HepG2 (cell line): ENCODE data around the gene BAHD1. TPM values are rescaled to one million over a fixed set of nuclear protein-coding genes. Genes with fewer than 3 reads are reported as not detected.
A peak's percentile ranks its signal among the peaks of the same experiment; 100 is the strongest.

Experiments
- CC2D1A ChIP-seq: sonication (generic); formaldehyde crosslinking; IDR thresholded peaks from 2 replicates; pipeline ENCODE4 v1.8.1; 2023; ENCODE audit warnings: mild to moderate bottlenecking, missing genetic modification reagents
- JUNB ChIP-seq: sonication (generic); formaldehyde crosslinking; IDR thresholded peaks from 2 replicates; pipeline ENCODE4 v1.8.0; 2022; ENCODE audit warnings: missing genetic modification reagents, mild to moderate bottlenecking, borderline replicate concordance
- MIER3 ChIP-seq: IDR thresholded peaks from 2 replicates; pipeline ENCODE4 v1.6.1; 2016; ENCODE audit warnings: missing compliant biosample characterization, borderline replicate concordance
- NFKBIZ ChIP-seq: IDR thresholded peaks from 2 replicates; pipeline ENCODE4 v1.6.1; 2018; ENCODE audit warnings: missing genetic modification reagents, missing compliant biosample characterization
- RCOR2 ChIP-seq: IDR thresholded peaks from 2 replicates; pipeline ENCODE4 v1.6.1; 2016; ENCODE audit warnings: missing biosample characterization, missing genetic modification reagents
- SPEN ChIP-seq: sonication (generic); formaldehyde crosslinking; IDR thresholded peaks from 2 replicates; pipeline ENCODE4 v1.5.1; 2020; ENCODE audit warnings: low read depth, mild to moderate bottlenecking, missing genetic modification reagents
- TBP ChIP-seq: sonication (generic); formaldehyde crosslinking; IDR thresholded peaks from 2 replicates; pipeline ENCODE4 v1.5.0; 2020; ENCODE audit warnings: missing genetic modification reagents
- TEAD3 ChIP-seq: optimal IDR thresholded peaks from 2 replicates; pipeline ENCODE3; 2016; ENCODE audit warnings: borderline replicate concordance
- ZBTB1 ChIP-seq: sonication (generic); formaldehyde crosslinking; IDR thresholded peaks from 2 replicates; pipeline ENCODE4 v1.4.0; 2020; ENCODE audit warnings: missing genetic modification reagents, borderline replicate concordance
- ZNF350 ChIP-seq: sonication (generic); formaldehyde crosslinking; IDR thresholded peaks from 2 replicates; pipeline ENCODE4 v1.4.0; 2020; ENCODE audit warnings: mild to moderate bottlenecking, low read depth, missing genetic modification reagents, borderline replicate concordance
- ZNF761 ChIP-seq: sonication (generic); formaldehyde crosslinking; conservative IDR thresholded peaks from 2 replicates; pipeline ENCODE4 v1.4.0; 2020; ENCODE audit warnings: mild to moderate bottlenecking, missing genetic modification reagents
- ZSCAN9 ChIP-seq: IDR thresholded peaks from 2 replicates; pipeline ENCODE4 v1.6.1; 2016; ENCODE audit warnings: borderline replicate concordance
- polyA plus RNA-seq, 8 experiments: library from polyadenylated mRNA; depleted of rRNA in 3 of 8; stranded (reverse) in 7 of 8; unstranded in 1 of 8; fragments of >200 nt; fragmentation: Illumina TruSeq in 4 of 8; extraction: Trizol in 4 of 8; gene quantifications; 2 replicates each; pipeline versions ENCODE4 v1.2.1 to v1.2.3, GENCODE V29; 2011 to 2016; ENCODE audit warnings: low read depth in 4 of 8, missing spikeins in 1 of 8, mixed read lengths in 1 of 8; ENCODE audit not compliant: insufficient read depth in 1 of 8
- total RNA-seq, 5 experiments: library from RNA; depleted of rRNA; stranded (reverse); fragments of >200 nt; fragmentation: Illumina TruSeq; extraction: Trizol; gene quantifications; 2 replicates each; pipeline ENCODE4 v1.2.3, GENCODE V29; 2016; ENCODE audit warnings: low read depth in 1 of 5
- TF ChIP-seq, protein P1 (sequence below): sonication (generic); formaldehyde crosslinking; IDR thresholded peaks from 2 replicates; pipeline ENCODE4 v1.4.0; 2020; ENCODE audit warnings: mild to moderate bottlenecking, missing genetic modification reagents
- TF ChIP-seq, protein P2 (sequence below): sonication (generic); formaldehyde crosslinking; IDR thresholded peaks from 2 replicates; pipeline ENCODE4 v1.4.0; 2020; ENCODE audit warnings: mild to moderate bottlenecking, missing genetic modification reagents, borderline replicate concordance
- TF ChIP-seq, protein P3 (sequence below): sonication (generic); formaldehyde crosslinking; IDR thresholded peaks from 2 replicates; pipeline ENCODE4 v1.5.0; 2020; ENCODE audit warnings: missing genetic modification reagents
- TF ChIP-seq, protein P4 (sequence below): sonication (generic); formaldehyde crosslinking; IDR thresholded peaks from 2 replicates; pipeline ENCODE4 v1.5.1; 2020; ENCODE audit warnings: mild to moderate bottlenecking, missing genetic modification reagents, moderate library complexity
- TF ChIP-seq, protein P5 (sequence below): sonication (generic); formaldehyde crosslinking; IDR thresholded peaks from 2 replicates; pipeline ENCODE4 v1.8.0; 2022; ENCODE audit warnings: missing genetic modification reagents, mild to moderate bottlenecking, inconsistent platforms, borderline replicate concordance
- TF ChIP-seq, protein P6 (sequence below): sonication (generic); formaldehyde crosslinking; IDR thresholded peaks from 2 replicates; pipeline ENCODE4 v1.4.0; 2020; ENCODE audit warnings: missing genetic modification reagents

Gene BAHD1
- total and polyA plus RNA-seq, 2 of the 13 experiments (the other 11 are each of a cell fraction or from before 2014, with no cell fraction given): 3.3 to 8.7 TPM

DNA sequence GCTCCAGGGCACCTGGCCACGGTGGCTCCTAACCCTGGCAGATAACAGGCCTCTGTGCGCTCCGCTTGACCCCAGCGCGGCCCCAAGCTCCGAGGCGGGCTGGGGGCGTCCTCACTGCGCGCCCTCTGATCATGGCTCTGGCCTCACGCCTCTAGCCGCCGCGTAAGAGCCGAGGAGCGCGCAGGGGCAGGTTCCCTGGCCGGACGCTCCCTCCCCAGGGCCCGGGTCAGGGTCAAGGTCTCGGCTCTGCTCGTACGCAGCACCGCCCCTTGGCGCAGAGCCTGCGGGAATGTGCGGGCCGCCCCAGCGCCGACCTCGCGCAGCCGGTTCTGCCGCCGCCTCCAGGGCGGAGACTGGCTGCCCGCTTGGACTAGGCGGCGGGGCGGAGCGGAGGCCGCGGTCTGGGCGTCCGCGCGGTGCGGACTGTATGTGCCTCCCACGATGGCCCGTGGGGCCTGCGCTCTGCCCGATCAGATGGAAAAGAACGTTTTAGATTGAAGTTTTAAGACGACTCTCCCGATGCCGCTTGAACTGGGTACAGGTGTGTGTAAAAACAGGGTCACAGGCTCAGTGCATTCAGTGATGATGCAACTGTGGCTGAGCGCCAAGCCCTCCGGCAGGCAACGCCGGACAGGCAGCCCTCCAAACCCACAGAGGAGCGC, 70.8 kb downstream of the BAHD1 start (continued):
- TF ChIP-seq, protein P1, sequence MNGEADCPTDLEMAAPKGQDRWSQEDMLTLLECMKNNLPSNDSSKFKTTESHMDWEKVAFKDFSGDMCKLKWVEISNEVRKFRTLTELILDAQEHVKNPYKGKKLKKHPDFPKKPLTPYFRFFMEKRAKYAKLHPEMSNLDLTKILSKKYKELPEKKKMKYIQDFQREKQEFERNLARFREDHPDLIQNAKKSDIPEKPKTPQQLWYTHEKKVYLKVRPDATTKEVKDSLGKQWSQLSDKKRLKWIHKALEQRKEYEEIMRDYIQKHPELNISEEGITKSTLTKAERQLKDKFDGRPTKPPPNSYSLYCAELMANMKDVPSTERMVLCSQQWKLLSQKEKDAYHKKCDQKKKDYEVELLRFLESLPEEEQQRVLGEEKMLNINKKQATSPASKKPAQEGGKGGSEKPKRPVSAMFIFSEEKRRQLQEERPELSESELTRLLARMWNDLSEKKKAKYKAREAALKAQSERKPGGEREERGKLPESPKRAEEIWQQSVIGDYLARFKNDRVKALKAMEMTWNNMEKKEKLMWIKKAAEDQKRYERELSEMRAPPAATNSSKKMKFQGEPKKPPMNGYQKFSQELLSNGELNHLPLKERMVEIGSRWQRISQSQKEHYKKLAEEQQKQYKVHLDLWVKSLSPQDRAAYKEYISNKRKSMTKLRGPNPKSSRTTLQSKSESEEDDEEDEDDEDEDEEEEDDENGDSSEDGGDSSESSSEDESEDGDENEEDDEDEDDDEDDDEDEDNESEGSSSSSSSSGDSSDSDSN (CRISPR knock-in tag): peak; percentile 99
- TF ChIP-seq MIER3 (peak; percentile 68; the same call in 1 of the 2 replicates), TEAD3 (peak; percentile 82), ZNF761 (CRISPR knock-in tag) (no peak), ZBTB1 (CRISPR knock-in tag) (peak; percentile 90; the same call in 1 of the 2 replicates), RCOR2 (no peak), NFKBIZ (CRISPR knock-in tag) (0 out of 2 replicates have a peak, but pooled peaks have one; percentile 46), SPEN (peak; percentile 90), ZSCAN9 (CRISPR knock-in tag) (no peak), CC2D1A (CRISPR knock-in tag) (0 out of 2 replicates have a peak, but pooled peaks have one; percentile 53), TBP (no peak), ZNF350 (peak; percentile 67; the same call in 1 of the 2 replicates), JUNB (no peak)
- TF ChIP-seq, protein P2, sequence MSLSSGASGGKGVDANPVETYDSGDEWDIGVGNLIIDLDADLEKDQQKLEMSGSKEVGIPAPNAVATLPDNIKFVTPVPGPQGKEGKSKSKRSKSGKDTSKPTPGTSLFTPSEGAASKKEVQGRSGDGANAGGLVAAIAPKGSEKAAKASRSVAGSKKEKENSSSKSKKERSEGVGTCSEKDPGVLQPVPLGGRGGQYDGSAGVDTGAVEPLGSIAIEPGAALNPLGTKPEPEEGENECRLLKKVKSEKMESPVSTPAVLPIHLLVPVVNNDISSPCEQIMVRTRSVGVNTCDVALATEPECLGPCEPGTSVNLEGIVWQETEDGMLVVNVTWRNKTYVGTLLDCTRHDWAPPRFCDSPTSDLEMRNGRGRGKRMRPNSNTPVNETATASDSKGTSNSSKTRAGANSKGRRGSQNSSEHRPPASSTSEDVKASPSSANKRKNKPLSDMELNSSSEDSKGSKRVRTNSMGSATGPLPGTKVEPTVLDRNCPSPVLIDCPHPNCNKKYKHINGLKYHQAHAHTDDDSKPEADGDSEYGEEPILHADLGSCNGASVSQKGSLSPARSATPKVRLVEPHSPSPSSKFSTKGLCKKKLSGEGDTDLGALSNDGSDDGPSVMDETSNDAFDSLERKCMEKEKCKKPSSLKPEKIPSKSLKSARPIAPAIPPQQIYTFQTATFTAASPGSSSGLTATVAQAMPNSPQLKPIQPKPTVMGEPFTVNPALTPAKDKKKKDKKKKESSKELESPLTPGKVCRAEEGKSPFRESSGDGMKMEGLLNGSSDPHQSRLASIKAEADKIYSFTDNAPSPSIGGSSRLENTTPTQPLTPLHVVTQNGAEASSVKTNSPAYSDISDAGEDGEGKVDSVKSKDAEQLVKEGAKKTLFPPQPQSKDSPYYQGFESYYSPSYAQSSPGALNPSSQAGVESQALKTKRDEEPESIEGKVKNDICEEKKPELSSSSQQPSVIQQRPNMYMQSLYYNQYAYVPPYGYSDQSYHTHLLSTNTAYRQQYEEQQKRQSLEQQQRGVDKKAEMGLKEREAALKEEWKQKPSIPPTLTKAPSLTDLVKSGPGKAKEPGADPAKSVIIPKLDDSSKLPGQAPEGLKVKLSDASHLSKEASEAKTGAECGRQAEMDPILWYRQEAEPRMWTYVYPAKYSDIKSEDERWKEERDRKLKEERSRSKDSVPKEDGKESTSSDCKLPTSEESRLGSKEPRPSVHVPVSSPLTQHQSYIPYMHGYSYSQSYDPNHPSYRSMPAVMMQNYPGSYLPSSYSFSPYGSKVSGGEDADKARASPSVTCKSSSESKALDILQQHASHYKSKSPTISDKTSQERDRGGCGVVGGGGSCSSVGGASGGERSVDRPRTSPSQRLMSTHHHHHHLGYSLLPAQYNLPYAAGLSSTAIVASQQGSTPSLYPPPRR: peak; percentile 81; the same call in 1 of the 2 replicates
- TF ChIP-seq, protein P3, sequence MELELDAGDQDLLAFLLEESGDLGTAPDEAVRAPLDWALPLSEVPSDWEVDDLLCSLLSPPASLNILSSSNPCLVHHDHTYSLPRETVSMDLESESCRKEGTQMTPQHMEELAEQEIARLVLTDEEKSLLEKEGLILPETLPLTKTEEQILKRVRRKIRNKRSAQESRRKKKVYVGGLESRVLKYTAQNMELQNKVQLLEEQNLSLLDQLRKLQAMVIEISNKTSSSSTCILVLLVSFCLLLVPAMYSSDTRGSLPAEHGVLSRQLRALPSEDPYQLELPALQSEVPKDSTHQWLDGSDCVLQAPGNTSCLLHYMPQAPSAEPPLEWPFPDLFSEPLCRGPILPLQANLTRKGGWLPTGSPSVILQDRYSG (CRISPR knock-in tag): no peak
- TF ChIP-seq, protein P4, sequence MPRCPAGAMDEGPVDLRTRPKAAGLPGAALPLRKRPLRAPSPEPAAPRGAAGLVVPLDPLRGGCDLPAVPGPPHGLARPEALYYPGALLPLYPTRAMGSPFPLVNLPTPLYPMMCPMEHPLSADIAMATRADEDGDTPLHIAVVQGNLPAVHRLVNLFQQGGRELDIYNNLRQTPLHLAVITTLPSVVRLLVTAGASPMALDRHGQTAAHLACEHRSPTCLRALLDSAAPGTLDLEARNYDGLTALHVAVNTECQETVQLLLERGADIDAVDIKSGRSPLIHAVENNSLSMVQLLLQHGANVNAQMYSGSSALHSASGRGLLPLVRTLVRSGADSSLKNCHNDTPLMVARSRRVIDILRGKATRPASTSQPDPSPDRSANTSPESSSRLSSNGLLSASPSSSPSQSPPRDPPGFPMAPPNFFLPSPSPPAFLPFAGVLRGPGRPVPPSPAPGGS (CRISPR knock-in tag): peak; percentile 92
- TF ChIP-seq, protein P5, sequence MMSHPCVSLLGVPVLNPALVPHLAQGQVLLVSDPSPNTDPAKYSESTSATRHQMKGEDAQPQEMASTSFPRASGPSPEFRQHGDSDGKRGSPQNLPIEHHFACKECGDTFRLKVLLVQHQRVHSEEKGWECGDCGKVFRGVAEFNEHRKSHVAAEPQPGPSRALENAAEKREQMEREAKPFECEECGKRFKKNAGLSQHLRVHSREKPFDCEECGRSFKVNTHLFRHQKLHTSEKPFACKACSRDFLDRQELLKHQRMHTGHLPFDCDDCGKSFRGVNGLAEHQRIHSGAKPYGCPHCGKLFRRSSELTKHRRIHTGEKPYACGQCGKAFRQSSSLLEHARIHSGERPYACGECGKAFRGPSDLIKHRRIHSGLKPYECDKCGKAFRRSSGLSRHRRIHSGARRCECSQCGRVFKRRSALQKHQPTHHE (CRISPR knock-in tag): peak; percentile 86; the same call in 1 of the 2 replicates
- TF ChIP-seq, protein P6, sequence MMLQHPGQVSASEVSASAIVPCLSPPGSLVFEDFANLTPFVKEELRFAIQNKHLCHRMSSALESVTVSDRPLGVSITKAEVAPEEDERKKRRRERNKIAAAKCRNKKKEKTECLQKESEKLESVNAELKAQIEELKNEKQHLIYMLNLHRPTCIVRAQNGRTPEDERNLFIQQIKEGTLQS (CRISPR knock-in tag): peak; percentile 83
